Effector memory CD8-positive, alpha-beta T cell (primary cell): ENCODE results near the gene RPTOR.

ENCODE experiments used
- ATAC-seq: fragments of 150-1000 bp; cut with Tn5 transposase; replicated peaks from 2 replicates; pipeline ENCODE4 v1.10.0; 2021; ENCODE audit warnings: mild to moderate bottlenecking, moderate library complexity
- DNase-seq, 3 experiments: peaks; one replicate each; pipeline ENCODE4 v3.0.0; 2021
- H3K27ac Mint-ChIP-seq, 2 donors: one replicate each; pipeline ENCODE4 v1.8.0; 2022; ENCODE audit warnings: mild to moderate bottlenecking in 2 of 2, mixed read lengths in 2 of 2, moderate library complexity in 2 of 2
- H3K27me3 Mint-ChIP-seq, 2 donors: one replicate each; pipeline ENCODE4 v1.8.0; 2022; ENCODE audit warnings: mixed read lengths in 2 of 2
- H3K36me3 Mint-ChIP-seq: one replicate; pipeline ENCODE4 v1.8.0; 2022; ENCODE audit warnings: mild to moderate bottlenecking, moderate library complexity, mixed read lengths; ENCODE audit not compliant: insufficient read depth
- H3K4me1 Mint-ChIP-seq, 2 donors: one replicate each; pipeline ENCODE4 v1.8.0; 2022; ENCODE audit warnings: low read depth in 2 of 2, mixed read lengths in 2 of 2
- H3K4me3 Mint-ChIP-seq, 2 donors: one replicate each; pipeline ENCODE4 v1.8.0; 2022; ENCODE audit warnings: mild to moderate bottlenecking in 2 of 2, mixed read lengths in 2 of 2, moderate library complexity in 2 of 2
- H3K9me3 Mint-ChIP-seq, 2 donors: one replicate each; pipeline ENCODE4 v1.8.0; 2022; ENCODE audit warnings: mixed read lengths in 2 of 2

RPTOR gene

DNA sequence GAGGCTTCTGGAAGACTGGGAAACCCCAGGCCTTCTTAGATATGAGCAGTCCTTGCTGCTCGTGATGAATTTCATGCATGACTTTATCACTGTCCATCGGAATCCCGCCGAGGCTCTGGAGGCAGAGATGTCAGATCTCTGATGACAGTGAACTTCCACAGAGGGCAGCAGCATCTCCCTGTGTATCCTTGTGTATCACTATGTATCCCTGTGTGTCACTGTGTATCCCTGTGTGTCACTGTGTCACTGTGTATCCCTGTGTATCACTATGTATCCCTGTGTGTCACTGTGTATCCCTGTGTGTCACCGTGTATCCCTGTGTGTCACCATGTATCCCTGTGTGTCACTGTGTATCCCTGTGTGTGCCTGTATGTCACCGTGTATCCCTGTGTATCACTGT lies 286.9 kb downstream of the RPTOR start:
- H3K4me3 Mint-ChIP-seq: peak overlapping the region; percentile 81 to 87
- no peaks in the 10 kb centered on the region for H3K9me3 Mint-ChIP-seq
- H3K4me1 Mint-ChIP-seq: peaks cover 21% of the 10 kb centered on the region in 2 donors
- ATAC-seq (no peak), DNase-seq (no peak)
- peak overlapping the region; percentile 91 to 94 for H3K27ac Mint-ChIP-seq
- H3K27me3 Mint-ChIP-seq: no peaks in the 10 kb centered on the region
- H3K36me3 Mint-ChIP-seq: peaks cover 10% of the 10 kb centered on the region

DNA sequence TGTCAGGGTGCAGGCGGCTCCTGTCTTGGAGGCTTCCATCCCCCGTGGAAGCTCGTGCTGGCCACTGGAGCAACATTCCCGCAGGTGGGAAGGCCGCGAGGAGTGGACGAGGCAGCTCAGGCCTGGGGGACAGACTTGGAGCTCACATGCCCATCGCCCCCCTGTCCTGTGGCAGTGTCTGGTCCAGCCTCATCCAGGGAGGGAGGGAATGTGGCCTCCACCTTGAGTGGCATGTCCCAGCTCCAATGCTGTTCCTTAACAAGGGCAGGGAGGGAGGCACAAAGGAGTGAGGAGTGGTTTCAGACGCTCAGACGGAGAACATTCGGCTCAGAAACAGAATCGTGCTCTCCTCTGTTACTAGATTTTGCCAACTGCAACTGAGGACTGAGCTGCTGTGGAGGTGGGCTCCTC lies 287.6 kb downstream of the RPTOR start:
- Mint-ChIP-seq H3K4me3 (peak overlapping the region; percentile 81 to 87), H3K36me3 (peaks cover 10% of the 10 kb centered on the region), H3K4me1 (peaks cover 21% of the 10 kb centered on the region in 2 donors), H3K9me3 (no peaks in the 10 kb centered on the region), H3K27ac (peak overlapping the region; percentile 91 to 94), H3K27me3 (no peaks in the 10 kb centered on the region)
- ATAC-seq (no peak), DNase-seq (no peak)

DNA sequence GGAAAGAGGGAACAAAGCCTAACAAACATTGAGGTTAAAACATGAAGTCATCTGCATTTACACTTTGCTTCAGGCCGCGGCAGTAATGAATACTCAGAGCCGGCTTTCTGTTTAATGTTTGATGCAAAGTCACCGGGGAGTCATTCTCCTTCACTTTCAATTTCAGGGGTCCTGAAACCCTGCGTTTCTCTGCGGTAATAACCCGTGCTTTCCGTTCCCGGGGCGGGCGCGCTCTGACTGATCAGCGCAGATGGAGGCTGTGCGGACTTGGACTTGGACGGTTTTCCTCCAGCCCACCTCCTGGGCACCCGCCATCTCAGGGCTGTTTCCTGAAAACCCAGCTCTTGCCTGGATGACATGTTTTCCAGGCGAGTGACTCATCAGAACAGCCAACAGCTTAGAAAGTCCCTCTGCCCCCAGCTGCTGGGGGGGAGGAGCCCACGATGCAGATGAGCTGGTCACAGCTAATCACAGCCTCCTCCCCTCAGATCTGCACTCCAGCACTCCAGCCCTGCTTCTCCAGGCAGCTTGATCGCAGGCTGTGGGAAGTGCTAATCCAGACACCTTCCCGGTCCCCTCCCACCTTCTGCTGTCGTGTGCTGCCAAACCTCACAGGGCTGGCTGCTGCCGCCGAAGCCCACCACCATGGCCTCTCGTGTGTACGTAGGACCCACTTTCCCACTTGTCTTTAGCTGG lies 288.4 kb downstream of the RPTOR start:
- ATAC-seq (peak; percentile 89), DNase-seq (peak; percentile 49 to 66 (median 53))
- Mint-ChIP-seq H3K9me3 (no peaks in the 10 kb centered on the region), H3K4me1 (peaks cover 21% of the 10 kb centered on the region in 2 donors), H3K27me3 (no peaks in the 10 kb centered on the region), H3K27ac (peak overlapping the region; percentile 91 to 94), H3K4me3 (peak overlapping the region; percentile 81 to 87), H3K36me3 (peaks cover 15% of the 10 kb centered on the region)

DNA sequence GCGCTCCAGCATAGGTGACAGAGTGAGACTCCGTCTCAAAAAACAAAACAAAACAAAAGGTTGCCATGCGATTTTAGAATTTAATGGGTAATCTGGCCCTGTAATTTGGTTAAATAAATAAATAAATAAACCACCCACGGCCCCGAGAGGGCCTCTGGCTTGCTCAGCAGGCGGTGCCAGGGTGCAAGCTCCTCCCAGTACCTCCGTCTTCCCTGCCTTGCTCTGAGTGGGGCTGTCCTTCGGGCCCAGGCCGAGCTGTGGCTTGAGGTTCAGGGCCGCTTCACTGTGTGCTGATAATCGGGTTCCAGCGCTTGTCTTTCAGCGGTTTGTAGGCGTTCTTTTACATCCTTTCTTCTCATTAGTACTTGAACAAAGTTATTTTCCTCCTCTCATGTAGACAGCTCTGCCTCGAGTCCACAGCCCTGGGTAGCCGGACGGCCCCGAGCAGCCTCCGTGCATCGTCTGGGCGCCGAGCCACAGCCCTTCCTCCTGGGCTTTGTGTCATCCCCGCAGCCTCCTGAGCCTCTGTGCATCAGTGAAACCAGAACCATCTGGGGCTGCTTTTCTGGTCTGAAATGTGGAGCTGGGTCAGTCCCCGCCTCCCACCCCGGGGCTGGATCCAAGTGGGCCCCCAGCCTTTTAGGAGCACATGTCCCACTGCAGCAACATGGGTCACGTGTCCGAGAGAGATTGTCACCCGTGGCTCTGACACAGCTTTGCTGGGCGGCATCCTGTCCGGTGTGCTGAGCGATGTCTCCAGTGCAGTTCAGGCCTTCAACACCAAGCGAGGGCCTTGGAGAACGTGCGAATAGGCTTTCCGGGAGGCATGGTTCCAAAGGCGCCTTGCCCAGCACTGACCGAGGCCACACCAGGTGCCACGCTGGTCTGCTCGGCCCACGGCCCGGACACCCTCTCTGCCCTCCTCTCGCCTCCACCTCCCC lies 289.6 kb downstream of the RPTOR start:
- Mint-ChIP-seq H3K9me3 (no peaks in the 10 kb centered on the region), H3K4me3 (peak overlapping the region; percentile 40 to 54), H3K4me1 (peaks cover 21% of the 10 kb centered on the region in 2 donors), H3K36me3 (peaks cover 15% of the 10 kb centered on the region), H3K27me3 (no peaks in the 10 kb centered on the region), H3K27ac (peak overlapping the region in 1 of 2 donors; percentile 94)
- DNase-seq: no peak
- no peak for ATAC-seq

DNA sequence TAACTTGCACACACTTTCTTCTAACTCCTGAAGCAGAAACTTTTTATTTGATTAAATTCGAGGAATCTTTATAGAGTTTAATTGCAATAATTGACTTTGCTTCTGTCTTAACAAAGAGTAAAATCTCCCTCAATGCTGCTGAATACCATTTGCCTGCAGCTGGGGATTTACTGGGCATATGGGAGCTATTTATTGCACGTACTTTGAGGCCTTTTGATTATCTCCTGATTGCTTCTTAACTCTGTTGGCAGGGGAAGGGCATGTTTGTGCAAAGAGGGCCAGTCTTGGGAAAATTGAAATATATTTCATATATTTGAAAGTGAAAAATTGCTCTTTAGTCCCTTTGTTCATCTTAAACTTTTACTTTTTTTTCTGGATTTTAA lies 290.2 kb downstream of the RPTOR start:
- DNase-seq: no peak
- Mint-ChIP-seq H3K27me3 (no peaks in the 10 kb centered on the region), H3K9me3 (no peaks in the 10 kb centered on the region), H3K36me3 (peaks cover 15% of the 10 kb centered on the region), H3K27ac (peak overlapping the region; percentile 5 to 77), H3K4me1 (peaks cover 21% of the 10 kb centered on the region in 2 donors), H3K4me3 (no peak overlapping the region)
- no peak for ATAC-seq

DNA sequence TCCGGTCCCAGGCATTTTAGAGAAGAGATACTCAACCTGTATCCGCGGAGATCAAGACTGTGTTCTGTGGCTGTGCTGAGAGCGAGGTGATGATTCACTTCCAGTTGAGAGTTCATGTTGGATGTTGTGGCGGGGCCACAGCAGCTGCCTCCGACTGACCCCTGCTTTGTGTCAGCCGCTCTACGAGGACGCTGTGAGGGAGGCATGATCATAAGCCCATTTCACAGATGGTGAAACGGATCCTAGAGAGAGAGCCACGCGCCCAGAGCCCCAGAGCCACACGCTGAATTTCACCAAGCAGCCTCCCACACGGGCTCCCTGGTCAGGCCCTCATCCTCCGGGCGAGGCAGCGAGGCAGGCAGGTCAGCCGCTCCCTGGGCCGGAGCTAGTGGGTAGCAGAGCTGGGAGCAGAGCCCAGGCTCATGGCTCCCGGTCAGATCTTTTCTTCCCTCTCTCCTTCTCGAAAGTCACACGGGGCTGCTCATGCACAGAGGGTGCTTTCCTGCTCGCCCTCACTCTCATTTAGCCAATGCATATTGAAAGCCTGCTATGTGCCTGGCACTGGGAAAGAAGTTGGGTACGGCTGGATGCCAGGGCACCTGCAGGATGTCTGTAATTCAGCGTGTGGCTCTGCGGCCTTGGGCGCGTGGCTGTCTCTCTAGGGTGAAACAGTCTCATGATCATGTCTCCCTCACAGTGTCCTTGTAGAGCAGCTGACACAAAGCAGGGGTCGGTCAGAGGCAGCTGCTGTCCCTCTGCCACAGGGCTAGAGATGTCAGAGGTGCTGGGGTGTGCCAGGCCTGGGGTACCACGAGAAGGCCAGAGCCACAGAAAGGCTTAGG lies 291.4 kb downstream of the RPTOR start:
- ATAC-seq (no peak), DNase-seq (no peak)
- H3K9me3 Mint-ChIP-seq: no peaks in the 10 kb centered on the region
- H3K27me3 Mint-ChIP-seq: no peaks in the 10 kb centered on the region
- H3K36me3 Mint-ChIP-seq: peaks cover 15% of the 10 kb centered on the region
- peaks cover 21% of the 10 kb centered on the region in 2 donors for H3K4me1 Mint-ChIP-seq
- H3K4me3 Mint-ChIP-seq: no peak overlapping the region
- peak overlapping the region; percentile 5 to 77 for H3K27ac Mint-ChIP-seq

DNA sequence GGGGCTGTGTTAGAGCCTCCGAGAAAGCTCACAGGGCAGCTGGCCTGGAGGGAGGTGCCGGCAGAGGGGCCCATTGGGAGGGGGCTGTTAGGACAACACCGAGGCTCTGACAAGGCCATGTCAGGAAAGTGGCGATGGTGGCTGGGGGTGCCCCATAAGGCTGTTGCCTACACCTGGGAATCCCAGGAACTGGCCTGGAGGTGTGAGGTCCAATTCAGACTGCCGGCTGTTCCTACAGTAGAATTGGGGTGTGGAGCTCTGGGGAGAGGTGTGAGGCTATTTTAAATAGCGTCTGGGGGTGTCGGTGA lies 292.0 kb downstream of the RPTOR start:
- Mint-ChIP-seq H3K4me1 (peaks cover 19% of the 10 kb centered on the region in 2 donors), H3K4me3 (no peak overlapping the region), H3K9me3 (no peaks in the 10 kb centered on the region), H3K27me3 (no peaks in the 10 kb centered on the region), H3K36me3 (peaks cover 15% of the 10 kb centered on the region), H3K27ac (peak overlapping the region; percentile 8 to 77)
- ATAC-seq (no peak), DNase-seq (no peak)

DNA sequence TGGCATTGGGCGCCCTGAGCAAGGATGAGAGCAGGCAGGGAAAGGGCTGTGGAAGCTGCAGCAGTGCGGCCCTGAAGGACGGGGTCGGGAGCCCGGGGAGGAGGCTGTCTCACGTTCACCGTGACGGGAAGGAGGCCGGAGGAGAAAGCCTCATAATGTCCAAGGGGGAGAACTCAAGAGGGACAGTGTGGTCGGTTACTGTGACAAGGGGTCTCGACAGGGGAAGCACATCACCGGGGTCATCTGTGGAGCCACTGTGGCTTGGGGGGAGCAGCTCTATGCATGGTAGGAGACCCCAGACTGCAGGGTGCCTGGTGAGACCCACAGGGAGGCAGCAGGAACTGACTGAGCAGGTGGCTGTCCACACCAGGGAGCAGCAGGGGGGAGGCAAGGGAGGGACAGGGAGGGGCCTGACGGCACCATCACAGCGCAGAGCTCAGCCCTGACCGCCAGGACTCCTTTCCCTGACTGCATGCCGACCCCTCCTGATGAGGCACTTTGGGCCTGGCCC lies 292.4 kb downstream of the RPTOR start:
- Mint-ChIP-seq H3K27me3 (no peaks in the 10 kb centered on the region), H3K9me3 (no peaks in the 10 kb centered on the region), H3K4me3 (no peak overlapping the region), H3K36me3 (peaks cover 15% of the 10 kb centered on the region), H3K4me1 (peaks cover 15% of the 10 kb centered on the region in 2 donors), H3K27ac (peak overlapping the region; percentile 8 to 77)
- DNase-seq (no peak), ATAC-seq (no peak)

DNA sequence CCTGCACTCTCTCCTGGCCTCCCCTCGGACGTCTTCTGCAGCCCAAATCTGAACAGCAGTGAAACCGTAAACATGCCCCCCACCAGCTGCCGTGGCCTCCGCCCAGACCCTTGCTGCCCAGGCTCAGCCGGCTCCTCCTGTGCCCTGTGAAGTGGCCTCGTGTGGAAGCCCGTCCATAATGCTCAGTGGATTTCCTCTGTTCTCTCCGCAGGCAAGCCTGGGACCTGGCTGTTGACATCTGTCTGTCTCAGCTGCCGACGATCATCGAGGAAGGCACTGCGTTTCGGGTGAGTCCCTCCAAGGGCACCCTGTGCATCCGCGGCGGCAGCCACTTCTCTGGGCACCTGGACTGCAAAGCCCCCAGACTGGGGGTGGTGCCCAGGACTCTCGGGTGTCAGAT lies 293.1 kb downstream of the RPTOR start:
- DNase-seq (no peak), ATAC-seq (no peak)
- Mint-ChIP-seq H3K9me3 (no peaks in the 10 kb centered on the region), H3K4me3 (no peak overlapping the region), H3K27ac (peak overlapping the region in 1 of 2 donors; percentile 82), H3K36me3 (peaks cover 15% of the 10 kb centered on the region), H3K27me3 (no peaks in the 10 kb centered on the region), H3K4me1 (peaks cover 8% of the 10 kb centered on the region in 2 donors)

DNA sequence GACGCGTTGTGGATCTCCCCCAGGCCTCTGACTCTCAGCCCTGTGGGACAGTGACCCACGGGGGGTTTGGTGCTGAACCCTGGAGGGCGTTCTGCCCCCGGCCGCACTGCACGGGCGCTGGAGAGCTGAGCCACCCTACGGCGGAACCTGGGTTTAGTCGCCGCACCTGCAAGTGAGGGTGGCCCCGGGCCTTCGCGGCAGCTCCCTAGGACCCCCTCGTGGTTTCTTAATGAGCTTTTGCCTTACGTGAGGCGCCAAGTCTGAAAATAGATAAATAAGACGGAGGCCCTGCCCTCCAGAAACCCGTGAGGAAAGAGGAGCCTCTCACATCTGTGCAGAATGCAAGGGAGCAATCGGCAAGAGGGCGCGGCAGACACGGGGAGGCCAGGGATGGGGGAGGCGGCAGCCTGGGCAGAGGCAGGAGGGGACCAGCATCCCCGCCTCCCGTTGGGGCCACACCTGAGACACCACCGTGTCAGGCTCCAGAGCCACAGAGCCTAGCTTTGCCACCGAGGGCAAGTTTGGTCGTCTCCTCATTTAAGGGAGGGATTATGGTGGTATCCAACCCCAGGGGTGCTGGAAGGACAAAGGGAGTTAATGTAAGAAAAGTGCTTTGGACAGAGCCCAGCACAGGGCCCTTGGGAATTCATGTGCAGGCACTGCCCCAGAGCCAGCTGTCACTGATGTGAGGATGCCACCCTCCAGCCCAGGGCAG lies 293.8 kb downstream of the RPTOR start:
- Mint-ChIP-seq H3K27ac (peak overlapping the region in 1 of 2 donors; percentile 82), H3K36me3 (peaks cover 11% of the 10 kb centered on the region), H3K27me3 (no peaks in the 10 kb centered on the region), H3K9me3 (no peaks in the 10 kb centered on the region), H3K4me1 (peaks cover 2 to 4% of the 10 kb centered on the region in 2 donors), H3K4me3 (no peak overlapping the region)
- DNase-seq: no peak
- no peak for ATAC-seq

DNA sequence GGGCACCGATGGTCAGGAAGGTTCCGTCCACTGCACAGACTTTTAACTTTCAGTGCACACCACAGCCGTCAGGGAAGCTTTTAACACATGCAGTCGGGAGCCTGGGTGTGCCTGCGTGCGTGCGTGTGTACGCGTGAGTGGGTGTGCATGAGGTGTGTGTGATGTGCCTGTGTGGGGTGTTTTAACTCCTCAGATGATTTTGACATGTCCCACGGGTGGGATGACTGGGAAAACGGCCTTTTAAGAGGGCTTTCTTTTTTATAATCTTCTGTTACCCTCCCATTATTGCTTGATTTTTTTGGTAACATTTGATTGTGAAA lies 294.3 kb downstream of the RPTOR start:
- Mint-ChIP-seq H3K36me3 (peaks cover 11% of the 10 kb centered on the region), H3K9me3 (no peaks in the 10 kb centered on the region), H3K27ac (peak overlapping the region in 1 of 2 donors; percentile 82), H3K27me3 (no peaks in the 10 kb centered on the region), H3K4me1 (peaks cover 0 to 3% of the 10 kb centered on the region in 2 donors), H3K4me3 (no peak overlapping the region)
- no peak for DNase-seq
- no peak for ATAC-seq

DNA sequence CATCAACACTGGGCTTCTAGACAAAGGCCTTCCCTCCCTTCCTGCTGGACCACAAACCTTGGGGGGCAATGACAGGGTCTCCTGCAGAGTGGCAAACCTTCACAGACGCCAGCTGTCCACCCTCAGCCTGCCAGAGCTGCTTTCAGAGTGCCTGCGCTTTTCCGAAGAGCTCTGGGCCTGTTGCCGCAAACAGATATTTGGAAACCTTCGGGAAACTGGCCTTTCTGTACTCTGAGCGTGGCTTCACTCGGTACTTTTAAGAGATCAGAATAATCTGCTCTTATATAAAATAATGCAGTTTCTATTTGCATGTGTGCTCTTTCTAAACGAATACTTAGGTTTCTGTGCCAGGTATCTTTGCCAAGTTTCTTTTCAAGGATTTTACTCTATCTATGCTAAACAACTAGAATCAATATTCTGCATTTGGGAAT lies 294.9 kb downstream of the RPTOR start:
- no peak for ATAC-seq
- Mint-ChIP-seq H3K27me3 (no peaks in the 10 kb centered on the region), H3K36me3 (peaks cover 8% of the 10 kb centered on the region), H3K27ac (peak overlapping the region in 1 of 2 donors; percentile 82), H3K4me1 (peaks cover 0 to 3% of the 10 kb centered on the region in 2 donors), H3K9me3 (no peaks in the 10 kb centered on the region), H3K4me3 (no peak overlapping the region)
- DNase-seq: no peak

DNA sequence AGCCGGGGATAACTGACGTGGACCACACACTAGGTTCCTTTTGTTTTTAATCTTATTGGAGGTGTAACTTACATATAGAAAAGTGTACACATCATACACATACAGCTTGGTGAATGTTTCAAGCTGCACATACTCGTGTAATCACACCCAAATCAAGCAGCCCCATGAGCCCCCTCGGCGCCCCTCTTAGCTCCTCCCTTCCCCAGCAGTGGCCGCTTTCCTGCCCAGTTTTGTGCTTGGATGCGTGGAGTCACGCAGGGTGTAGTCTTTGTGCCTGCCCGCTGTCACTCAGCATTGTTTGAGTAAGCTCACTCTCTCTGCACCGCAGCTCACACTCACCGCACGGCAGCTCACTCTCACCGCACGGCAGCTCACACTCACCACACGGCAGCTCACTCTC lies 295.3 kb downstream of the RPTOR start:
- no peak overlapping the region for H3K27ac Mint-ChIP-seq
- no peak overlapping the region for H3K4me3 Mint-ChIP-seq
- ATAC-seq (no peak), DNase-seq (no peak)
- peaks cover 0 to 3% of the 10 kb centered on the region in 2 donors for H3K4me1 Mint-ChIP-seq
- H3K36me3 Mint-ChIP-seq: peaks cover 8% of the 10 kb centered on the region
- no peaks in the 10 kb centered on the region for H3K9me3 Mint-ChIP-seq
- no peaks in the 10 kb centered on the region for H3K27me3 Mint-ChIP-seq
